Epithelial cell of esophagus (primary cell): ENCODE results near the gene ZNF747.

Source experiments
- DNase-seq: peaks from one replicate; pipeline ENCODE4 v3.0.0; 2010; ENCODE audit warnings: low read depth
- H3K4me3 ChIP-seq: 2 replicates; pipeline ENCODE4 v1.5.1; 2011; ENCODE audit warnings: mild to moderate bottlenecking, low read length, control low read depth
- CTCF ChIP-seq: IDR thresholded peaks from 2 replicates; pipeline ENCODE4 v1.5.1; 2011; ENCODE audit warnings: low read depth, mild to moderate bottlenecking, low read length, control low read depth, inconsistent platforms; ENCODE audit not compliant: insufficient read depth; ENCODE audit errors: missing control alignments

Gene ZNF747

DNA sequence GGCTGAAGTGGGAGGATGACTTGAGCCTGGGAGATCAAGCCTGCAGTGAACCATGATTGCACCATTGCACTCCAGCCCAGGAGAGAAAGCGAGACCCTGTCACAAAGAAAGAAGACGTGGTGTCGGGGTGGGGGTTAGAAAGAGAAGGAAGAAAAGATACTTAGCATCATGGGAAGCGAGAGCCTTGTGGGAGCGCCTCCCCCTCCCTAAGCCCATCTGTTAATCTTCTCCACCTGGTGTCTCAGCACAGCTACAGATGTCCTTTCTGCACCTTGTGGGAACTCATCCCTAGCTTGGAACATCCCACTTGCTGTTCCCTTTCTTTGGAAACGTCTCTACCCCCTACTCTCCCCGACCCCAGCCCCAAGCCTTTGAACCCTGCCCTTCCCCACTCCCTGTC, 30.9 kb upstream of the ZNF747 start:
- H3K4me3 ChIP-seq = no peak overlapping the region
- no peak for DNase-seq
- no peak for TF ChIP-seq CTCF

- TF ChIP-seq CTCF = no peak
- H3K4me3 ChIP-seq = no peak overlapping the region
- no peak for DNase-seq
These were observed 27.4 kb upstream of the ZNF747 start for GRCh38 chr16:30562021-30562420.

- TF ChIP-seq CTCF = no peak
- DNase-seq = no peak
- H3K4me3 ChIP-seq = peak overlapping the region; percentile 25
These were observed 26.6 kb upstream of the ZNF747 start for GRCh38 chr16:30561089-30561816.

DNA sequence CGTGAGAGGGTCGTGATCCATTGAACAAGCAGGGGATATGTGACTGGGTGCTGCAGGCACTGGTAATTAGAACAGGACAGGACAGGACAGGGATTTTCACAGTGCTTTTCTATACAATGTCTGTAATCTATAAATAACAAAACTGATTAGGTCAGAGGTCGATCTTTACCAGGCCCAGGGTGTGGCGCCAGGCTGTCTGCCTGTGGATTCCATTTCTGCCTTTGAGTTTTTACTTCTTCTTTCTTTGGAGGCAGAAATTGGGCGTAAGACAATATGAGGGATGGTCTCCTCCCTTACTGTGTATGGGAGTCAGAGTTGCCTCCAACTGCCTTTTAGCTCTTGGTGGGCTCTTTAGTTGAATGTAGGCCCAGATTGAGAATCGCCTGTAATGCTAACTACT, 25.0 kb upstream of the ZNF747 start:
- H3K4me3 ChIP-seq = no peak overlapping the region
- DNase-seq = no peak
- TF ChIP-seq CTCF = no peak

DNA sequence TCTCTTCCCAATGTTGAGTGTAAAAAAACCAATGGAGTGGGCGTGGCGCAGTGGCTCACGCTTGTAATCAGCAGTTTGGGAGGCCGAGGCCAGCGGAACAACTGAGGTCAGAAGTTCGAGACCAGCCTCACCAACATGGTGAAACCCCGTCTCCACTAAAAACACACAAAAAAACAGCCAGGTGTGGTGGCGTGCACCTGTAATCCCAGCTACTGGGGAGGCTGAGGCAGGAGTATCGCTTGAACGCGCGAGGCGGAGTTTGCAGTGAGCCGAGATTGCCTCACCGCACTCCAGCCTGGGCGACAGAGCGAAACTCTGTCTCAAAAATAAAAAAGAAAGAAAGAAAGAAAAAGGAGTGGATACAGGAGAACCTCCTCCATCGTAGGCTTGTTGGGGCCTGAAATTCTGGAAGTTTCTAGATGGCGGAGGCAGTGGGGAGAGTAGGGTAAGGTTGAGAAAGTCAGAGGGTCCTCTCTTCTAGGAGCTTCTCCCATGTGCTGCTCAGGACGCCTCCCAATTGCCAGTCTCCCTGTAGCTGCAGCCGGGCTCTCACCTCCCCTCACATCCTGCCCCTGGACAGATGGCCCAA, 24.2 kb upstream of the ZNF747 start:
- DNase-seq = no peak
- TF ChIP-seq CTCF = no peak
- peak overlapping the region; percentile 30 for H3K4me3 ChIP-seq

- H3K4me3 ChIP-seq = peak within 1 kb of the TSS; percentile 73
- DNase-seq = peak; percentile 98
- TF ChIP-seq CTCF = no peak
These were observed 23.5 kb upstream of the ZNF747 start, which contains the start of gene ZNF764 for GRCh38 chr16:30557957-30558788. TSS of gene ZNF764 (minus strand) at chr16:30558374. CDS start at chr16:30558182, 192 bp downstream.
